ENCODE data around the gene MLC1. TPM values are rescaled to one million over a fixed set of nuclear protein-coding genes. Genes with fewer than 3 reads are reported as not detected.

Gene MLC1
- total and polyA plus RNA-seq, 7 donors, result under 0.01 TPM; not detected in 6

GRCh38 chr22:50031189-50032091 lies 53.8 kb downstream of the MLC1 start:
- intact Hi-C loops (cut with DNase I), result loop anchor here (1.0 to 5.0 kb wide), 2 partner anchors 102 to 264 kb away; no protein-coding TSS in a partner anchor
- ATAC-seq, result no peak
- TF ChIP-seq, protein P1, sequence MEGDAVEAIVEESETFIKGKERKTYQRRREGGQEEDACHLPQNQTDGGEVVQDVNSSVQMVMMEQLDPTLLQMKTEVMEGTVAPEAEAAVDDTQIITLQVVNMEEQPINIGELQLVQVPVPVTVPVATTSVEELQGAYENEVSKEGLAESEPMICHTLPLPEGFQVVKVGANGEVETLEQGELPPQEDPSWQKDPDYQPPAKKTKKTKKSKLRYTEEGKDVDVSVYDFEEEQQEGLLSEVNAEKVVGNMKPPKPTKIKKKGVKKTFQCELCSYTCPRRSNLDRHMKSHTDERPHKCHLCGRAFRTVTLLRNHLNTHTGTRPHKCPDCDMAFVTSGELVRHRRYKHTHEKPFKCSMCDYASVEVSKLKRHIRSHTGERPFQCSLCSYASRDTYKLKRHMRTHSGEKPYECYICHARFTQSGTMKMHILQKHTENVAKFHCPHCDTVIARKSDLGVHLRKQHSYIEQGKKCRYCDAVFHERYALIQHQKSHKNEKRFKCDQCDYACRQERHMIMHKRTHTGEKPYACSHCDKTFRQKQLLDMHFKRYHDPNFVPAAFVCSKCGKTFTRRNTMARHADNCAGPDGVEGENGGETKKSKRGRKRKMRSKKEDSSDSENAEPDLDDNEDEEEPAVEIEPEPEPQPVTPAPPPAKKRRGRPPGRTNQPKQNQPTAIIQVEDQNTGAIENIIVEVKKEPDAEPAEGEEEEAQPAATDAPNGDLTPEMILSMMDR (IDR thresholded peaks at IDR 0.05), result no peak
- Histone ChIP-seq H3K36me3 (ENCODE audit: insufficient read depth in 1 of 2, low read depth in 1 of 2) (no peaks in the 10 kb centered on the region), H3K27ac (no peak overlapping the region), H3K4me3 (no peak overlapping the region), H3K27me3 (ENCODE audit: insufficient read depth in 3 of 3, low read length in 2 of 3) (peaks cover 0 to 61% (median 16%) of the 10 kb centered on the region in 3 donors), H3K9me3 (no peaks in the 10 kb centered on the region), H3K4me1 (peaks cover 6% of the 10 kb centered on the region)
- peak in 1 of 2 donors; percentile 53 for DNase-seq
- WGBS, 3 donors, result 77 to 88% (median 82%) methylated on average over 42 to 49 of the region's 49 CpGs

DNA sequence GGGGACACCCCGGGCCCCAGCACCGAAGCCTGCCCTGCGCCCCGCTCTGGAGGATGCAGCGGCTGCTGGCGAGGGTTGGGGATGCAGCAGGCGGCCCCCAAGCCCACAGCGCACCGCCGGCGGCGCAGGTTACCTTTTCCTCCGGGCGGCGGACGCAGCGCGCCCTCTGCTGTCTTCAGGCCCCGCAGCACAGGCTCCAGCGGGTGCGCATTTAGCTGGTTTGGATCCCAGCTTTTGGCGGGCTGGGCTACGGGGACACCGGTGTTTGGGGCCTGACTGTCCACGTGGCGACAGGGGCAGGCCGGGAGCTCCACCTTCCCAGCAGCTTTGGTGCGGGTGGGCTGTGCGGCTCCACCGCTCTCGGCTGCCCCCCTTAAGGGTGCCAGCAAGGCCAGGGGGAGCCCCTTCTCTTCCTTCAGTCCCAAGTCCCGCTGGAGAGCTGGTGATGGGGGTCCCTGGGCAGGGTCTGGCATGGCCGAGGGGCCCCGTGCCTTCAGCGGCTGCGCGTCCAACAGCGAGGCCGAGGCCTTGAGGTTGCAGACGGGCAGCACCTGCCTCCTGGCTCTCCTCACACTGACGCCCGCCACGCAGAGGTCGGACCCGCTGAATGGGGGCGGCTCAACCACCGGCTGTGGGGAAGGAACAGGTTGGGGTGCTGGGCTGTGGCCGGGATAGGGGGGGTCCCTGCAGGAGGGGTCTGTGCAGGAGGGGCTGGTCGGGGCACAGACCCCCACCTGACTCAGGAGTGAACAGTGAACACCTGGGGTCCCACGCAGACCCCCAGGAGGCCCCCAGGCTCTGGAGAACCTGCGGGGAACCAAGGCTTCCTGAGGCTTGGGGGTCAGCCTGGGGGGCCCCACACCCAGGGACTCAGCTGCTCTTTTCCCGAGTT lies 54.7 kb downstream of the MLC1 start:
- H3K4me1 ChIP-seq, result peaks cover 6% of the 10 kb centered on the region
- H3K4me3 ChIP-seq, result no peak overlapping the region
- no peaks in the 10 kb centered on the region for H3K36me3 ChIP-seq (ENCODE audit: insufficient read depth in 1 of 2, low read depth in 1 of 2)
- TF ChIP-seq, protein P1 (IDR thresholded peaks at IDR 0.05), result peak; percentile 91
- H3K27ac ChIP-seq, result no peak overlapping the region
- DNase-seq (peak; percentile 76 to 86), ATAC-seq (peak; percentile 86 to 97 (median 86))
- intact Hi-C loops (cut with DNase I), result loop anchor here (1.0 to 5.0 kb wide), 2 partner anchors 101 to 263 kb away; no protein-coding TSS in a partner anchor
- 19 to 26% (median 22%) methylated on average over 51 to 52 of the region's 52 CpGs for WGBS, 3 donors
- peaks cover 0 to 56% (median 16%) of the 10 kb centered on the region in 3 donors for H3K27me3 ChIP-seq (ENCODE audit: insufficient read depth in 3 of 3, low read length in 2 of 3)
- H3K9me3 ChIP-seq, result no peaks in the 10 kb centered on the region

DNA sequence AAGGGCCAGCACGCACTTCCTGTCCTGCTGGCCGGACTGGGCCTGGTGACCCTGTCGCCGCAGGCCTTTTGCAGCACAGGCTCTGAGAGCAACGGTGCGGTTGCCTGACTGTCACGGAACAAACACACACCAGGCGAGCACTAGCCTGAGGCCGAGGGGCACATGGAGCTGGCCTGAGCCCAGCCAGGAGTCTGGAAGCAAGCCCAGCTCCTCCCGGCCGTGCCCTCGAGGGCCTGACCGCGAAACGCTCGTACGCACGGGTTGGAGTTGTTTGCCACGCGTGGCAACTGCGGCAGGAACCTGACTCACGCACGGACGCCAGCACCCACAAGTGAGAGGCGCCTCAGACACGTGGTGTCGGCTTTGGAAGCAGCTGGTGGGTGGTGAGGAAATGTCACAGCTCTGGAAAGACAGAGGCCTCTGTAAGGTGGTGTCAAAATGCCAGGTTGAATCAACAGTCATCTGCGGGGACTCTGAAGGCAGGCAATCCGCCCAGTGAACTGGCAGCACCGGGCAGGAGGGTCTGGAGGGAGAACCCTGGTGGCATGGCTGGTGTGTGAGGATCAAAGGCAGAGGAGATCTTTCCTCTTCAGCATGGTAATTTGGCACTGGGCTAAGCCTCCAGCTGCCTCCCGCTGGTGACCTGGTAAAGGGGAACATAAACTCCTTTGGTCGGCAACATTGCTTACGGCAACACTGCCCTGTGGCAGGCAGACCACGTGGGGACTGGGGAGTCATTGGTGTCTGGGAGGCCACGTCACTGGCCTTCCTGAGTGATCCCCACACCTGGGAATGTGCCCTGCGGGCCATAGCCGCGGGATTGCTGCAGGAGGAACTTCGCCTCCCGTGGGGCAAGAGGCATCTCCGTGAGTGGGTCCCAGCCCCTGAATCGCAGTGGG lies 57.3 kb downstream of the MLC1 start:
- intact Hi-C loops (cut with DNase I), result no loop called here
- H3K4me3 ChIP-seq, result no peak overlapping the region
- TF ChIP-seq, protein P1 (IDR thresholded peaks at IDR 0.05), result no peak
- peaks cover 6% of the 10 kb centered on the region for H3K4me1 ChIP-seq
- H3K9me3 ChIP-seq, result no peaks in the 10 kb centered on the region
- H3K36me3 ChIP-seq (ENCODE audit: insufficient read depth in 1 of 2, low read depth in 1 of 2), result no peaks in the 10 kb centered on the region
- no peak for DNase-seq
- H3K27ac ChIP-seq, result no peak overlapping the region
- ATAC-seq, result peak; percentile 47 to 73 (median 67)
- H3K27me3 ChIP-seq (ENCODE audit: insufficient read depth in 3 of 3, low read length in 2 of 3), result peaks cover 0 to 52% (median 6%) of the 10 kb centered on the region in 3 donors
- WGBS, 3 donors, result 39 to 48% (median 41%) methylated on average over 42 of the region's 42 CpGs

- H3K4me3 ChIP-seq, result no peak overlapping the region
- no peak overlapping the region for H3K27ac ChIP-seq
- H3K36me3 ChIP-seq (ENCODE audit: insufficient read depth in 1 of 2, low read depth in 1 of 2), result no peaks in the 10 kb centered on the region
- no peaks in the 10 kb centered on the region for H3K9me3 ChIP-seq
- peaks cover 0 to 43% (median 3%) of the 10 kb centered on the region in 3 donors for H3K27me3 ChIP-seq (ENCODE audit: insufficient read depth in 3 of 3, low read length in 2 of 3)
- TF ChIP-seq, protein P1 (IDR thresholded peaks at IDR 0.05), result no peak
- WGBS, 3 donors, result 75 to 81% (median 79%) methylated on average over 13 of the region's 13 CpGs
- ATAC-seq, result no peak
- no peak for DNase-seq
- intact Hi-C loops (cut with DNase I), result no loop called here
- peaks cover 6% of the 10 kb centered on the region for H3K4me1 ChIP-seq
Observed at GRCh38 chr22:50025993-50026392, 59.2 kb downstream of the MLC1 start.

Data from psoas muscle (tissue), 8 donors.